ENCODE measurements around the gene PDLIM1.

Gene PDLIM1

GRCh38 chr10:95246582-95247051 lies 44.2 kb downstream of the PDLIM1 start:
- DNase-seq (ENCODE audit: low read depth), result peak; percentile 22
- no peak overlapping the region for H3K4me3 ChIP-seq (ENCODE audit: low read depth, low read length)
- peak; percentile 69 for TF ChIP-seq CTCF (IDR thresholded peaks at IDR 0.05; ENCODE audit: control insufficient read depth, extremely low read depth, insufficient read depth)

- DNase-seq (ENCODE audit: low read depth), result no peak
- H3K4me3 ChIP-seq (ENCODE audit: low read depth, low read length), result no peak overlapping the region
- TF ChIP-seq CTCF (IDR thresholded peaks at IDR 0.05; ENCODE audit: control insufficient read depth, extremely low read depth, insufficient read depth), result no peak
Measured at GRCh38 chr10:95245425-95246055, 45.3 kb downstream of the PDLIM1 start.

- no peak for TF ChIP-seq CTCF (IDR thresholded peaks at IDR 0.05; ENCODE audit: control insufficient read depth, extremely low read depth, insufficient read depth)
- DNase-seq (ENCODE audit: low read depth), result no peak
Measured at GRCh38 chr10:95244152-95244551, 46.7 kb downstream of the PDLIM1 start.

GRCh38 chr10:95243318-95243617 lies 47.5 kb downstream of the PDLIM1 start:
- no peak overlapping the region for H3K4me3 ChIP-seq (ENCODE audit: low read depth, low read length)
- no peak for TF ChIP-seq CTCF (IDR thresholded peaks at IDR 0.05; ENCODE audit: control insufficient read depth, extremely low read depth, insufficient read depth)
- DNase-seq (ENCODE audit: low read depth), result no peak

More at GRCh38 chr10:95244152-95244551, 46.7 kb downstream of the PDLIM1 start:
- H3K4me3 ChIP-seq (ENCODE audit: low read depth, low read length), result no peak overlapping the region

GRCh38 chr10:95242581-95243317 lies 48.1 kb downstream of the PDLIM1 start:
- H3K4me3 ChIP-seq (ENCODE audit: low read depth, low read length), result no peak overlapping the region
- no peak for DNase-seq (ENCODE audit: low read depth)
- peak; percentile 83 for TF ChIP-seq CTCF (IDR thresholded peaks at IDR 0.05; ENCODE audit: control insufficient read depth, extremely low read depth, insufficient read depth)

GRCh38 chr10:95241533-95241932 lies 49.3 kb downstream of the PDLIM1 start:
- no peak for DNase-seq (ENCODE audit: low read depth)

More at GRCh38 chr10:95241533-95241932, 49.3 kb downstream of the PDLIM1 start:
- H3K4me3 ChIP-seq (ENCODE audit: low read depth, low read length), result no peak overlapping the region
- TF ChIP-seq CTCF (IDR thresholded peaks at IDR 0.05; ENCODE audit: control insufficient read depth, extremely low read depth, insufficient read depth), result no peak

Measured in LNCaP clone FGC (cell line).